ENCODE data around the gene TBC1D22A. TPM values are rescaled to one million over a fixed set of nuclear protein-coding genes. Genes with fewer than 3 reads are reported as not detected.

The TBC1D22A gene
- total and polyA plus RNA-seq, 4 donors: 4.1 to 12.4 (median 8.4) TPM

- Histone ChIP-seq H3K27ac (ENCODE audit: low read depth in 1 of 2, low read length in 2 of 2) (no peak overlapping the region), H3K36me3 (ENCODE audit: control insufficient read depth in 4 of 4, insufficient read depth in 3 of 4, low read depth in 1 of 4, low read length in 3 of 4) (peaks cover 0 to 3% (median 0%) of the 10 kb centered on the region in 4 donors), H3K9ac (ENCODE audit: low read depth in 1 of 2, low read length in 2 of 2) (no peak overlapping the region), H3K4me3 (ENCODE audit: low read depth in 1 of 3, low read length in 3 of 3) (no peak overlapping the region), H3K4me1 (ENCODE audit: control insufficient read depth in 4 of 4, insufficient read depth in 4 of 4, low read length in 3 of 4) (no peaks in the 10 kb centered on the region), H3K27me3 (ENCODE audit: control insufficient read depth in 4 of 4, insufficient read depth in 4 of 4, low read length in 3 of 4) (no peaks in the 10 kb centered on the region), H3K9me3 (ENCODE audit: control insufficient read depth in 4 of 4, low read length in 3 of 4) (no peaks in the 10 kb centered on the region)
- no peak for TF ChIP-seq FOXA1 (IDR thresholded peaks at IDR 0.05)
- no peak for TF ChIP-seq RAD21 (IDR thresholded peaks at IDR 0.05)
- no peak for TF ChIP-seq GABPA (IDR thresholded peaks at IDR 0.05 in 1 of 2, conservative IDR thresholded peaks at IDR 0.05 in 1 of 2)
- no peak for TF ChIP-seq ATF3 (IDR thresholded peaks at IDR 0.05)
- 94% methylated on average over 15 of the region's 15 CpGs for WGBS
- no peak for DNase-seq (ENCODE audit: low spot score)
Measured at GRCh38 chr22:47055921-47056320, 293.5 kb downstream of the TBC1D22A start.

GRCh38 chr22:47056361-47056760 lies 293.9 kb downstream of the TBC1D22A start:
- DNase-seq (ENCODE audit: low spot score): no peak

More at GRCh38 chr22:47056361-47056760, 293.9 kb downstream of the TBC1D22A start:
- TF ChIP-seq TAF1 (conservative IDR thresholded peaks at IDR 0.05) (no peak), HNF4G (IDR thresholded peaks at IDR 0.05) (no peak), GABPA (IDR thresholded peaks at IDR 0.05 in 1 of 2, conservative IDR thresholded peaks at IDR 0.05 in 1 of 2) (no peak), FOXA1 (IDR thresholded peaks at IDR 0.05) (no peak), RAD21 (IDR thresholded peaks at IDR 0.05) (no peak), NR2F2 (IDR thresholded peaks at IDR 0.05) (no peak), ZBTB33 (IDR thresholded peaks at IDR 0.05) (no peak), REST (IDR thresholded peaks at IDR 0.05) (no peak), FOXA2 (IDR thresholded peaks at IDR 0.05) (no peak), CTCF (IDR thresholded peaks at IDR 0.05; ENCODE audit: low read depth, low read length, missing input control) (no peak), JUND (IDR thresholded peaks at IDR 0.05) (no peak)
- no peaks in the 10 kb centered on the region for H3K9me3 ChIP-seq (ENCODE audit: control insufficient read depth in 4 of 4, low read length in 3 of 4)
- WGBS: 92% methylated on average over 9 of the region's 9 CpGs
- no peak overlapping the region for H3K27ac ChIP-seq (ENCODE audit: low read depth in 1 of 2, low read length in 2 of 2)
- no peak overlapping the region for H3K4me3 ChIP-seq (ENCODE audit: low read depth in 1 of 3, low read length in 3 of 3)
- no peaks in the 10 kb centered on the region for H3K4me1 ChIP-seq (ENCODE audit: control insufficient read depth in 4 of 4, insufficient read depth in 4 of 4, low read length in 3 of 4)
- H3K36me3 ChIP-seq (ENCODE audit: control insufficient read depth in 4 of 4, insufficient read depth in 3 of 4, low read depth in 1 of 4, low read length in 3 of 4): peaks cover 0 to 7% (median under 1%) of the 10 kb centered on the region in 4 donors
- H3K9ac ChIP-seq (ENCODE audit: low read depth in 1 of 2, low read length in 2 of 2): no peak overlapping the region
- no peaks in the 10 kb centered on the region for H3K27me3 ChIP-seq (ENCODE audit: control insufficient read depth in 4 of 4, insufficient read depth in 4 of 4, low read length in 3 of 4)
